ENCODE measurements around the gene BBS7. TPM values are rescaled to one million over a fixed set of nuclear protein-coding genes. Genes with fewer than 3 reads are reported as not detected.

Gene BBS7, protein sequence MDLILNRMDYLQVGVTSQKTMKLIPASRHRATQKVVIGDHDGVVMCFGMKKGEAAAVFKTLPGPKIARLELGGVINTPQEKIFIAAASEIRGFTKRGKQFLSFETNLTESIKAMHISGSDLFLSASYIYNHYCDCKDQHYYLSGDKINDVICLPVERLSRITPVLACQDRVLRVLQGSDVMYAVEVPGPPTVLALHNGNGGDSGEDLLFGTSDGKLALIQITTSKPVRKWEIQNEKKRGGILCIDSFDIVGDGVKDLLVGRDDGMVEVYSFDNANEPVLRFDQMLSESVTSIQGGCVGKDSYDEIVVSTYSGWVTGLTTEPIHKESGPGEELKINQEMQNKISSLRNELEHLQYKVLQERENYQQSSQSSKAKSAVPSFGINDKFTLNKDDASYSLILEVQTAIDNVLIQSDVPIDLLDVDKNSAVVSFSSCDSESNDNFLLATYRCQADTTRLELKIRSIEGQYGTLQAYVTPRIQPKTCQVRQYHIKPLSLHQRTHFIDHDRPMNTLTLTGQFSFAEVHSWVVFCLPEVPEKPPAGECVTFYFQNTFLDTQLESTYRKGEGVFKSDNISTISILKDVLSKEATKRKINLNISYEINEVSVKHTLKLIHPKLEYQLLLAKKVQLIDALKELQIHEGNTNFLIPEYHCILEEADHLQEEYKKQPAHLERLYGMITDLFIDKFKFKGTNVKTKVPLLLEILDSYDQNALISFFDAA
- polyA plus RNA-seq (2013) = 20.4 and 21.6 TPM in 2 replicates

DNA sequence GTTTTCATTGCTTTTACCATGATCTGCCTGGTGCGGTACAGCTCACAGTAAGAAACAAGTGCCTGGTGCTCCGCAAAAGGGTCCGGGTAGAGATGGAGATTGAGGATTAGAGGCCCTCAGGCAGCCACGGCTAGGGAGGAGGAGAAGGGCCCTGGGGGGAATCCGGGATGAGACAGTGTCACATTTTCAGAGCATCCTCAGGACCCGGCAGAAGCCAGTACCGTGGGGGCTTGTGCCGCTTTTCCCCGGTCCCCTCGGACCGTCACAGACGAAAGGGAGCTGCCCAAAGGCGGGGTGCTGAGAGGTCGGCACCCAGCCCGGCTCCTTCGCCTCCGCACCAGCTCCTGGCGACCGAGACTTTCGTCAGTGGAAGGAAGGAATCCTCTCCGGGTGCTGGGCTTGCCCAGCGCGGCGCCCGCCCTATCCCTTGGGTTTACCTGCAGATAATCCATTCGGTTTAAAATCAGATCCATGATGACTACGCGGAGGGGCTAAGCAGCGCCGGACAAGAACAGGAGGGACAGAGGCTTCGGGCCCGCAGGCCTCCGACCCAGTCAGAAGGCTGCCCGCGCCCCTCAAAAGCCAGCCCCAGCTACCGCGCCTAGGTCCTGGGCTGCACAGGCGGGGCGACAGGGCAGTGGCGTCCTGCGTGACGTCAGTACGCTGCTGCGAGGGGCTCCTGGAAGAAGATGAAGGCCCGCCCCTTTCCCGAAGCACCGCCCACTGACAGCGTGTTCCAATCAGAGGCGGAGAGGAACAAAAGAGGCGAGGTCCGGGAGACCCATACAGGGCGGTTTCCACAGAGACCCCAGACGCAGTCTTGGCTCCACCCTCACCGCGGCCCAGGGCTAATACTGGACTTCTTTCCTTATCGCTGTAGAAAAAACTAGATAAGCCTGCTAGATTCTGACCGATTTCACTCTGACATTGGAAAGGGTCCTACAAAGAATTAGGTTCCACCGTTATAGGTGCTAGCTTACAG, at the start of gene BBS7:
Gene BBS7, minus strand, starts transcription at position 634 of the 982 bp plus-strand sequence. Its CDS starts 161 bp downstream, at position 473.
- no peaks in the 10 kb centered on the region for H3K9me3 ChIP-seq (ENCODE audit: insufficient read depth, low read depth, low read length)
- peak within 1 kb of the TSS; percentile 26 for H2BK5ac ChIP-seq (ENCODE audit: low read depth, low read length, poor library complexity)
- peak; percentile 95 for DNase-seq
- no peak within 1 kb of the TSS for H3K27ac ChIP-seq (ENCODE audit: low read depth, low read length)
- no peak within 1 kb of the TSS for H2BK12ac ChIP-seq (ENCODE audit: low read length)
- peaks cover 0 to 3% of the 10 kb centered on the region in 2 experiments for H3K36me3 ChIP-seq (ENCODE audit: control insufficient read depth in 1 of 2, insufficient read depth in 2 of 2, low read length in 2 of 2)
- no peak within 1 kb of the TSS for H3K4ac ChIP-seq (ENCODE audit: low read depth, low read length)
- H2AK5ac ChIP-seq (ENCODE audit: low read length) = no peak within 1 kb of the TSS
- H3K79me2 ChIP-seq (ENCODE audit: control insufficient read depth, insufficient read depth, low read length, poor library complexity) = no peaks in the 10 kb centered on the region
- no peak within 1 kb of the TSS for H2BK120ac ChIP-seq (ENCODE audit: insufficient read depth, low read length, poor library complexity)
- no peaks in the 10 kb centered on the region for H3K27me3 ChIP-seq (ENCODE audit: insufficient read depth, low read length)
- H4K91ac ChIP-seq (ENCODE audit: low read depth, low read length) = peak within 1 kb of the TSS; percentile 16
- peak within 1 kb of the TSS; percentile 80 for H2AFZ ChIP-seq (ENCODE audit: insufficient read depth, low read length, poor library complexity)
- no CpG with 5 or more reads among the region's 58 CpGs for WGBS (ENCODE audit: extremely low coverage, insufficient coverage, insufficient read length)
- H3K4me2 ChIP-seq (ENCODE audit: low read length) = peak within 1 kb of the TSS; percentile 95
- H4K8ac ChIP-seq (ENCODE audit: low read depth, low read length) = peak within 1 kb of the TSS; percentile 90
- H3K4me3 ChIP-seq (ENCODE audit: low read depth, low read length) = peak within 1 kb of the TSS; percentile 71
- H3K18ac ChIP-seq (ENCODE audit: low read length) = peak within 1 kb of the TSS; percentile 57
- peak within 1 kb of the TSS; percentile 60 for H3K9ac ChIP-seq (ENCODE audit: low read length)
- peaks cover 3% of the 10 kb centered on the region for H3K79me1 ChIP-seq (ENCODE audit: low read length)
- H3K23ac ChIP-seq (ENCODE audit: low read length) = no peak within 1 kb of the TSS
- peaks cover 2 to 4% of the 10 kb centered on the region in 2 experiments for H3K4me1 ChIP-seq (ENCODE audit: control insufficient read depth in 1 of 2, insufficient read depth in 2 of 2, low read length in 2 of 2)
- H3K14ac ChIP-seq (ENCODE audit: low read length) = peak within 1 kb of the TSS; percentile 79
- H4K12ac ChIP-seq (ENCODE audit: low read depth, low read length) = peak within 1 kb of the TSS; percentile 79

DNA sequence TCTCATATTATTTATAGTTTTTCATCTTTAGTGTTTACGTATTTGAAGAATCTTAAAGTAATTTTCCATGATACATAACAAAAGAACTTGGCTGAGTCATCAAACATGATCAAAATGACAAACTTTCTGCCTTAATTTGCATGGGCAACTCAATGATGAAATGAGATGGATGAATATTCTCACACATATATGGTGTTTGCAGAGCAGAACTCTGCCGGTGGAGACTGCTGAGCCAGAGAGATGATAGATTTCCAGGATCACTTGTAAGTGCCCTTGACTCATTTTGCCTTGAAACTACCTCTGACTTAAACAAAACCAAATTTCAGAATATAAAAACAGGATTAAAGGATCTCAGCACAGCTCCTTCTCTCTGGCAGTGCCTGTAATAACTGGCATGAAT, 43.4 kb upstream of the BBS7 start:
- Histone ChIP-seq H3K4ac (ENCODE audit: low read depth, low read length) (no peak overlapping the region), H4K8ac (ENCODE audit: low read depth, low read length) (no peak overlapping the region), H4K12ac (ENCODE audit: low read depth, low read length) (no peak overlapping the region), H3K14ac (ENCODE audit: low read length) (no peak overlapping the region), H3K9ac (ENCODE audit: low read length) (no peak overlapping the region), H2AK5ac (ENCODE audit: low read length) (no peak overlapping the region), H2BK120ac (ENCODE audit: insufficient read depth, low read length, poor library complexity) (no peak overlapping the region), H3K9me3 (ENCODE audit: insufficient read depth, low read depth, low read length) (peaks cover 2% of the 10 kb centered on the region), H4K91ac (ENCODE audit: low read depth, low read length) (no peak overlapping the region), H3K79me1 (ENCODE audit: low read length) (no peaks in the 10 kb centered on the region), H3K4me3 (ENCODE audit: low read depth, low read length) (no peak overlapping the region), H3K36me3 (ENCODE audit: control insufficient read depth in 1 of 2, insufficient read depth in 2 of 2, low read length in 2 of 2) (no peaks in the 10 kb centered on the region), H3K4me1 (ENCODE audit: control insufficient read depth in 1 of 2, insufficient read depth in 2 of 2, low read length in 2 of 2) (no peaks in the 10 kb centered on the region), H3K79me2 (ENCODE audit: control insufficient read depth, insufficient read depth, low read length, poor library complexity) (no peaks in the 10 kb centered on the region), H2BK12ac (ENCODE audit: low read length) (no peak overlapping the region), H2BK5ac (ENCODE audit: low read depth, low read length, poor library complexity) (no peak overlapping the region), H3K4me2 (ENCODE audit: low read length) (no peak overlapping the region), H3K23ac (ENCODE audit: low read length) (no peak overlapping the region), H3K18ac (ENCODE audit: low read length) (no peak overlapping the region), H3K27ac (ENCODE audit: low read depth, low read length) (no peak overlapping the region), H3K27me3 (ENCODE audit: insufficient read depth, low read length) (no peaks in the 10 kb centered on the region), H2AFZ (ENCODE audit: insufficient read depth, low read length, poor library complexity) (no peak overlapping the region)
- DNase-seq = peak in 1 of 2 donors; percentile 46
- WGBS (ENCODE audit: extremely low coverage, insufficient coverage, insufficient read length) = no CpG with 5 or more reads among the region's 2 CpGs

DNA sequence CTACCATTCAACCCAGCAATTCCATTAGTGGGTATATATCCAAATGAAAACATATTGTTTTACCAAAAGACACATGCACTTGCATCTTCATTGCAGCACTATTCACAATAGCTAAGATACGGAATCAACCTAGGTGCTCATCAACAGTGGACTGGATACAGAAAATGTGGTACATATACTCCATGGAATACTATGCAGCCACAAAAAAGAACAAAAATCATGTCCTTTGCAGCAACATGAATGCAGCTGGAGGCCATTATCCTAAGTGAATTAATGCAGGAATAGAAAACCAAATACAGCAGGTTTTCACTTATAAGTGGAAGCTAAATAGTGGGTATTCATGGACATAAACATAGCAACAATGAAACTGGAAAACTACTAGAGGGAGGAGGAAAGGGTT, 38.1 kb upstream of the BBS7 start:
- H3K27me3 ChIP-seq (ENCODE audit: insufficient read depth, low read length) = no peaks in the 10 kb centered on the region
- H3K4me2 ChIP-seq (ENCODE audit: low read length) = no peak overlapping the region
- no peak for DNase-seq
- no peaks in the 10 kb centered on the region for H3K4me1 ChIP-seq (ENCODE audit: control insufficient read depth in 1 of 2, insufficient read depth in 2 of 2, low read length in 2 of 2)
- no peak overlapping the region for H3K4me3 ChIP-seq (ENCODE audit: low read depth, low read length)
- no peak overlapping the region for H4K8ac ChIP-seq (ENCODE audit: low read depth, low read length)
- H3K36me3 ChIP-seq (ENCODE audit: control insufficient read depth in 1 of 2, insufficient read depth in 2 of 2, low read length in 2 of 2) = no peaks in the 10 kb centered on the region
- H3K18ac ChIP-seq (ENCODE audit: low read length) = no peak overlapping the region
- no peak overlapping the region for H3K9ac ChIP-seq (ENCODE audit: low read length)
- H2AFZ ChIP-seq (ENCODE audit: insufficient read depth, low read length, poor library complexity) = no peak overlapping the region
- no peak overlapping the region for H4K91ac ChIP-seq (ENCODE audit: low read depth, low read length)
- no peak overlapping the region for H2AK5ac ChIP-seq (ENCODE audit: low read length)
- H3K23ac ChIP-seq (ENCODE audit: low read length) = no peak overlapping the region
- no peak overlapping the region for H3K4ac ChIP-seq (ENCODE audit: low read depth, low read length)
- no peaks in the 10 kb centered on the region for H3K9me3 ChIP-seq (ENCODE audit: insufficient read depth, low read depth, low read length)
- H3K79me1 ChIP-seq (ENCODE audit: low read length) = no peaks in the 10 kb centered on the region
- no peak overlapping the region for H2BK5ac ChIP-seq (ENCODE audit: low read depth, low read length, poor library complexity)
- H3K79me2 ChIP-seq (ENCODE audit: control insufficient read depth, insufficient read depth, low read length, poor library complexity) = no peaks in the 10 kb centered on the region
- H4K12ac ChIP-seq (ENCODE audit: low read depth, low read length) = no peak overlapping the region
- no CpG with 5 or more reads among the region's 1 CpG for WGBS (ENCODE audit: extremely low coverage, insufficient coverage, insufficient read length)
- no peak overlapping the region for H3K14ac ChIP-seq (ENCODE audit: low read length)
- H3K27ac ChIP-seq (ENCODE audit: low read depth, low read length) = no peak overlapping the region
- no peak overlapping the region for H2BK120ac ChIP-seq (ENCODE audit: insufficient read depth, low read length, poor library complexity)
- no peak overlapping the region for H2BK12ac ChIP-seq (ENCODE audit: low read length)
